GM12891 (cell line): Measurements from ENCODE around the gene DND1.

Experiments used
- POLR2A ChIP-seq: IDR thresholded peaks from 2 replicates; pipeline ENCODE4 v1.6.1; 2011; ENCODE audit warnings: low read depth, low read length, control low read depth
- POLR2AphosphoS5 ChIP-seq: IDR thresholded peaks from 2 replicates; pipeline ENCODE4 v1.6.1; 2011; ENCODE audit warnings: low read depth, low read length, control low read depth

DNA sequence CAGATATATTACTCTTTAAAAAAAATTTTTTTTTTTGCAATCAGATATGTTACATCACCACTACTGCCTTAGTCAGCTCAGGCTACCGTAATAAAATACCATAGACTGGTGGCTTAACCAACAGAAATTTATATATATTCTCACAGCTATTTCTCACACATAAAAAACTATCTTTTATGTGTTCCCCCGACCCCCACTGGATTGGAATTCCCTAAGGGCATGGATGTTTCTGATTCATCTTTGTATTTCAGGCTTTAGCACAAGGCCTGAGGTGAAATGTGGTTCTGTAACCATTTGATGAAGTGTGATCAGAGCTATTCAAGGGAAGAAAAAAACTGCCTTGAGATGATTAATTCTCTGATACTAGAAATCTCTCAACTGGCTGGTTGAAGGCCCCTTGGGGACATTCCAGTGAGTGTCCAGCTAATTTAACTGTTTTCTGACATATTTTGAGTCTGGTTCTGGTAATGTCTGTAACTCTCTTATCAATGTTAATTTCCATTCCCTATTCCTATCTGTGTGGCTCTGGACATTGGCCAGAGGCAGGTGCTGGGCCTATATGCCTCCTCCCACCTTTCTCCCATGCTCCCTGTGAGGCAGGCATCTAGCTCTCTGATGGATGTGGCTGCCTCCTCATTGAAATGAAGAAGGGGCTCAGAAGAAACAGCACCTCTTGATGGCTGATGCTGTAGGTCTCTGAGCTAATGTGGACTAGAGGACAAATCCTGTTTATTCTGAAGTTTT, 42.9 kb downstream of the DND1 start:
- TF ChIP-seq POLR2A (no peak), POLR2AphosphoS5 (no peak)
